Measurements from ENCODE around the gene CRYZ. TPM values are rescaled to one million over a fixed set of nuclear protein-coding genes. Genes with fewer than 3 reads are reported as not detected.
"Not testable (repeated sequence)": the region's sequence is repeated elsewhere in the genome, so short reads cannot be mapped to it uniquely, and the experiment has no call there.

CRYZ gene
- total RNA-seq, 6 donors from 2014 or later: 11.5 to 43.2 (median 34.6) TPM

DNA sequence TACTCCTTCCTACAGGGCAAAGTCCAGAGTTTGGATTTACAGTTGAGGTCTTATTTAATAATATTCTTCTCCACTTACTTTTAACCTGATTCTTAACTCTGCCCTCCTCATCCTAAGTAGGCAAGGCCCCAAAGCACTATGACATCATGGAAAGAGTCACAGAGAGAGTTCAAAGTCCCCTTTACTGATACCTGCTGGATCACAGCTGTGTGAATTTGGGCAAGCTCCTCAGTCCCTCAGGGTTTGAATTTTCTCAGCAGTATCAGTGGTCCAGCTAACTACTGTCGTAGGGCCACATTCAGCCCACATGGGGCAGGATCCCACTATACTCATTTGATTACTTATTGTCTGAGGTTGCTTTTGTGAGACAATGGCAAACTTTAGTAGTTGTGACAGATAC lies 16.1 kb upstream of the CRYZ start:
- Histone ChIP-seq H3K27me3 (no peaks in the 10 kb centered on the region), H3K4me3 (no peak overlapping the region), H3K4me1 (no peaks in the 10 kb centered on the region), H3K9me3 (peaks cover 0 to 3% (median 0%) of the 10 kb centered on the region in 4 donors), H3K27ac (no peak overlapping the region), H3K36me3 (peaks cover 5 to 76% (median 26%) of the 10 kb centered on the region in 4 donors)
- ATAC-seq (ENCODE audit: low FRiP score in 2 of 2): no peak
- DNase-seq: no peak
- no peak for TF ChIP-seq EP300 (IDR thresholded peaks at IDR 0.05)
- TF ChIP-seq POLR2A (IDR thresholded peaks at IDR 0.05): no peak
- TF ChIP-seq, protein P1, sequence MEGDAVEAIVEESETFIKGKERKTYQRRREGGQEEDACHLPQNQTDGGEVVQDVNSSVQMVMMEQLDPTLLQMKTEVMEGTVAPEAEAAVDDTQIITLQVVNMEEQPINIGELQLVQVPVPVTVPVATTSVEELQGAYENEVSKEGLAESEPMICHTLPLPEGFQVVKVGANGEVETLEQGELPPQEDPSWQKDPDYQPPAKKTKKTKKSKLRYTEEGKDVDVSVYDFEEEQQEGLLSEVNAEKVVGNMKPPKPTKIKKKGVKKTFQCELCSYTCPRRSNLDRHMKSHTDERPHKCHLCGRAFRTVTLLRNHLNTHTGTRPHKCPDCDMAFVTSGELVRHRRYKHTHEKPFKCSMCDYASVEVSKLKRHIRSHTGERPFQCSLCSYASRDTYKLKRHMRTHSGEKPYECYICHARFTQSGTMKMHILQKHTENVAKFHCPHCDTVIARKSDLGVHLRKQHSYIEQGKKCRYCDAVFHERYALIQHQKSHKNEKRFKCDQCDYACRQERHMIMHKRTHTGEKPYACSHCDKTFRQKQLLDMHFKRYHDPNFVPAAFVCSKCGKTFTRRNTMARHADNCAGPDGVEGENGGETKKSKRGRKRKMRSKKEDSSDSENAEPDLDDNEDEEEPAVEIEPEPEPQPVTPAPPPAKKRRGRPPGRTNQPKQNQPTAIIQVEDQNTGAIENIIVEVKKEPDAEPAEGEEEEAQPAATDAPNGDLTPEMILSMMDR (IDR thresholded peaks at IDR 0.05): no peak
- WGBS, 2 donors: 83 to 100% methylated on average over 1 of the region's 1 CpG

DNA sequence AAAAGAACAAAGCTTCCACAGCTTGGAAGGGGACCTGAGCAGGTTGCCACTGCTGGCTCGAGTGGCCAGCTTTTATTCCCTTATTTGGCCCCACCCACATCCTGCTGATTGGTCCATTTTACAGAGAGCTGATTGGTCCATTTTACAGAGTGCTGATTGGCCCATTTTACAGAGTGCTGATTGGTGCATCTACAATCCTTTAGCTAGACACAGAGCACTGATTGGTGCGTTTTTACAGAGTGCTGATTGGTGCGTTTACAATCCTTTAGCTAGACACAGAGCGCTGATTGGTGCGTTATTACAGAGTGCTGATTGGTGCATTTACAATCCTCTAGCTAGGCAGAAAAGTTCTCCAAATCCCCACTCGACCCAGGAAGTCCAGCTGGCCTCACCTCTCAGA lies 12.4 kb upstream of the CRYZ start:
- peaks cover 1 to 77% (median 31%) of the 10 kb centered on the region in 4 donors for H3K36me3 ChIP-seq
- WGBS, 2 donors: 86 to 97% methylated on average over 6 of the region's 6 CpGs
- H3K27me3 ChIP-seq: not testable (repeated sequence)

DNA sequence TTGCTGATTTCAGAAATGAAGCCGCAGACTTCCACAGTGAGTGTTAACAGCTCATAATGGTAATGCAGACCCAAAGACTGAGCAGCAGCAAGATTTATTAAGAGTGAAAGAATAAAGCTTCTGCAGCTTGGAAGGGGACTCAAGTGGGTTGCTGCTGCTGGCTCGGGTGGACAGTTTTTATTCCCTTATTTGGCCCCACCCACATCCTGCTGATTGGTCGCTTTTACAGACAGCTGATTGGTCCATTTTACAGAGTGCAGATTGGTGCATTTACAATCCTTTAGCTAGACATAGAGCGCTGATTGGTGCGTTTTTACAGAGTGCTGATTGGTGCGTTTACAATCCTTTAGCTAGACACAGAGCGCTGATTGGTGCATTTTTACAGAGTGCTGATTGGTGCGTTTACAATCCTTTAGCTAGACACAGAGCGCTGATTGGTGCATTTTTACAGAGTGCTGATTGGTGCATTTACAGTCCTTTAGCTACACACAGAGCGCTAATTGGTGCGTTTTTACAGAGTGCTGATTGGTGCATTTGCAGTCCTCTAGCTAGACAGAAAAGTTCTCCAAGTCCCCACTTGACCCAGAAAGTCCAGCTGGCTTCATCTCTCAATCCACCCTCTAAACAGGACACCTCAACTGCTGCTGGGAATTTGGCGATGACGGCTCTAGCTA lies 7.6 kb upstream of the CRYZ start:
- not testable (repeated sequence) for H3K4me3 ChIP-seq; ATAC-seq (ENCODE audit: low FRiP score in 2 of 2); H3K9me3 ChIP-seq; DNase-seq; H3K4me1 ChIP-seq; H3K27ac ChIP-seq; H3K27me3 ChIP-seq
- H3K36me3 ChIP-seq: peaks cover 11 to 83% (median 37%) of the 10 kb centered on the region in 4 donors
- 94 to 99% methylated on average over 10 to 13 of the region's 13 CpGs for WGBS, 2 donors

More for the DNA sequence above, 12.4 kb upstream of the CRYZ start:
- not testable (repeated sequence) for H3K9me3 ChIP-seq; H3K4me3 ChIP-seq; ATAC-seq (ENCODE audit: low FRiP score in 2 of 2); H3K27ac ChIP-seq; DNase-seq; H3K4me1 ChIP-seq

DNA sequence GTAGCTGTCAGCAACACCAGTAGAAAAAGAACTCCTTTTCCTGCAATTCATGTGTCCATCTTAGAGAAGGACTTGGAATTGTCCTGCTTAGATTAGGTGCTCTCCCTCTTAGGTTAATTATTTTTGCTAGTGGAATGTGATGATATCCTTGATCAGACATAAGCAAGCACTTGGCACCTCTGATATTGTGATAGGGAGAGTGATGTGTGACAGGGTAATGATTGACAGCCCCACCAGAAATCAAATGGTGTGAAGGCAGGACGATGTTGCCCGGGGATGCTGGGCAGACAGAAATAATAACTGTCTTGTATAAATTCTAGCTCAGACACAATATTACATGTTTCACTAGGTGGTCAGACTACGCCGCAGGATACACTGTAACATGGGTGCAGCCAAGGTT lies 4.5 kb upstream of the CRYZ start:
- Histone ChIP-seq H3K4me1 (peaks cover 8 to 13% (median 11%) of the 10 kb centered on the region in 4 donors), H3K4me3 (no peak overlapping the region), H3K36me3 (peaks cover 11 to 55% (median 25%) of the 10 kb centered on the region in 4 donors), H3K27me3 (no peaks in the 10 kb centered on the region), H3K9me3 (no peaks in the 10 kb centered on the region), H3K27ac (no peak overlapping the region)
- no peak for DNase-seq
- WGBS, 2 donors: 80 to 94% methylated on average over 4 of the region's 4 CpGs
- no peak for ATAC-seq (ENCODE audit: low FRiP score in 2 of 2)
- TF ChIP-seq POLR2A (IDR thresholded peaks at IDR 0.05): no peak
- TF ChIP-seq, protein P1 (IDR thresholded peaks at IDR 0.05): no peak
- TF ChIP-seq EP300 (IDR thresholded peaks at IDR 0.05): no peak
- no peak for TF ChIP-seq POLR2AphosphoS5 (IDR thresholded peaks at IDR 0.05)

DNA sequence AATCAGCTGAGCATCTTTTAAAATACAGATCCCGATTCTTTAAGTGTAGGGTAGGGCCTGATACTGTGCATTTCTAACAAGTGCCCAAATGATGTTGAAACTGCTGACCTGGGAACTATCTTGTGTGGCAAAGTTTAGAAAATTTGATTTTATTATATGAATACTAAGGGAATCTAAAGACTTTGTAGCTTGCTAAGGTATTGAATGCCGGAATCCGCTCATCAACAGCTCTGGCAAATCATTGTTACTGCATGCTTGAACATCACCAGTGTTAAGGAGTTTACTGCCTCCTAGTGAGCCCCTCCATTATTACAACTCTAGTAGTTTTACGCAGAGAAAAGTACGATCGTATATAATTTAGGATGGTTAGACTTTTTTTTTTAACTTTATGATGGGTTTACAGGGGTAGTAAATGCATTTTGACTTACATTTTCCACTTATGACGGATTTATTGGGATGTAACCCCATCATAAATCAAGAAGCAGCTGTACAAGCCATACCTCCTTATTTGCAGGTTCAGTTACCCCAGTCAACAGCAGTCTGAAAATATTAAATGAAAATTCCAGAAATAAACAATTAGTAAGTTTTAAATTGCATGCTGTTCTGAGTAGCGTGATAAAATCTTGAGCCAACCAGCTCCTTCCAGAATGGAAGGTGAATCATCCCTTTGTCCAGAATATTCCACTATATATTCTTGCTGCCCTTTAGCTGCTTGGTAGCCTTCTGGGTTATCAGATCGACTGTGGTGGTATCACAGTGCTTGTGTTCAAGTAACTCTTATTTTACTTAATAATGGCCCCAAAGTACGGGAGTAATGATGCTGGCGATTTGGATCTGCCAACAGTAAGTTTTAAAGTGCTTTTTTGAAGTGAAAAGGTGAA lies 994 bp upstream of the CRYZ start:
- WGBS, 2 donors: 17 to 30% methylated on average over 11 of the region's 11 CpGs
- no peaks in the 10 kb centered on the region for H3K27me3 ChIP-seq
- no peak for TF ChIP-seq POLR2A (IDR thresholded peaks at IDR 0.05)
- TF ChIP-seq EP300 (IDR thresholded peaks at IDR 0.05): no peak
- TF ChIP-seq POLR2AphosphoS5 (IDR thresholded peaks at IDR 0.05): no peak
- TF ChIP-seq, protein P1 (IDR thresholded peaks at IDR 0.05): peak; percentile 46 to 71 (median 64)
- DNase-seq: peak in 1 of 2 donors; percentile 27
- peak; percentile 87 to 88 for ATAC-seq (ENCODE audit: low FRiP score in 2 of 2)
- peak overlapping the region; percentile 68 to 71 (median 69) for H3K4me3 ChIP-seq
- no peaks in the 10 kb centered on the region for H3K9me3 ChIP-seq
- H3K4me1 ChIP-seq: peaks cover 18 to 31% (median 22%) of the 10 kb centered on the region in 4 donors
- peaks cover 3 to 21% (median 13%) of the 10 kb centered on the region in 4 donors for H3K36me3 ChIP-seq
- peak overlapping the region; percentile 82 to 92 (median 88) for H3K27ac ChIP-seq

DNA sequence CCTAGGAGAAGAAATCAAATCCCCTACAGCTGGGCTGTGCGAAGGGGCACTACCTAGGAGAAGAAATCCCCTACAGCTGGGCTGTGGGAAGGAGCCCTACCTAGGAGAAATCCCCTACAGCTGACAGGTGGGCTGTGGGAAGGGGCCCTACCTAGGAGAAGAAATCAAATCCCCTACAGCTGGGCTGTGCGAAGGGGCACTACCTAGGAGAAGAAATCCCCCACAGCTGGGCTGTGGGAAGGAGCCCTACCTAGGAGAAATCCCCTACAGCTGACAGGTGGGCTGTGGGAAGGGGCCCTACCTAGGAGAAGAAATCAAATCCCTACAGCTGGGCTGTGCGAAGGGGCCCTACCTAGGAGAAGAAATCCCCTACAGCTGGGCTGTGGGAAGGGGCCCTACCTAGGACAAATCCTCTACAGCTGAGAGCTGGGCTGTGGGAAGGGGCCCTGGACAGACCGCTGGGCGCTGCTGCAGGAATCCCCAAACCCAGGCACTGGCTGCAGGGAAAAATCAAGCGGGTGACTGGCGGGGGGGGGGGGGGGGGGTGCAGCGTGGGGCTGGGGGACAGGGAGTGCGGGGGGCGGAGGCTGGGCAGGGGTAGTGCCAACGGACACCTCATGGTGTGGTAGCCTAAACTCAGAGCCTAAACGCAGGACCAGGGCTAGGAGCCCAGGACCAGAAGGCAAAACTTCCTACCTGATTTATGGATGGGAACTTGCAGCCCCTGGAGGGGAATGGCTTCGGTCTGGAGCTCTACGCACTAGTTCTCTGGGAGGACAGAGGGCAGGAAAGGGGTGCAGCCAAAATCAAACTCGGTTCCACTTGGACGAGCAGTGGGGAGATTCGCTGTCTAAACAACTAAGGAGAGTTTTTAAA lies 541 bp downstream of the CRYZ start:
- peak overlapping the region; percentile 82 to 92 (median 88) for H3K27ac ChIP-seq
- peak in 1 of 2 donors; percentile 46 for DNase-seq
- H3K4me1 ChIP-seq: peaks cover 18 to 31% (median 24%) of the 10 kb centered on the region in 4 donors
- peak; percentile 36 to 44 for ATAC-seq (ENCODE audit: low FRiP score in 2 of 2)
- peak overlapping the region; percentile 68 to 71 (median 69) for H3K4me3 ChIP-seq
- 0 to 12% methylated on average over 6 to 13 of the region's 17 CpGs for WGBS, 2 donors
- not testable (repeated sequence) for H3K27me3 ChIP-seq, H3K9me3 ChIP-seq, H3K36me3 ChIP-seq

Measured in upper lobe of left lung (tissue), 6 donors.